Measurements from ENCODE around the gene SP4.
"Not testable (repeated sequence)": the region's sequence is repeated elsewhere in the genome, so short reads cannot be mapped to it uniquely, and the experiment has no call there.

Gene SP4

DNA sequence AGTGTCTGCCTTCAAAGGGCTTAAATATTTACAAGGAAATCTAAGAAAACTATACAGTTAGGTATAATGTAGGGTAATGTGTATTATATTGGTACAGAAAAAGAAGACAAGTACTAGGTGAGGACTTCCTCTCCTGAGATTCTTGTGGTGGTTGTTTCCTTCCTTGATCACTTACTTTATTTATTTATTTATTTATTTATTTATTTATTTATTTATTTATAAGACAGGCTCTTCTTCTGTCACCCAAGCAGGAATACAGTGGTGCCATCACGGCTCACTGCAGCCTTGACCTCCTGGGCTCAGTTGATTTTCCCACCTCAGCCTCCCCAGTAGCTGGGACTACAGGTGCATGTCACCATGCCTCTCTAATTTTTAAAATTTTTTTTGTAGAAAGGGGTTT lies 96.8 kb downstream of the SP4 start:
- no peak for DNase-seq (ENCODE audit: low read depth in 2 of 2, low spot score in 1 of 2)

DNA sequence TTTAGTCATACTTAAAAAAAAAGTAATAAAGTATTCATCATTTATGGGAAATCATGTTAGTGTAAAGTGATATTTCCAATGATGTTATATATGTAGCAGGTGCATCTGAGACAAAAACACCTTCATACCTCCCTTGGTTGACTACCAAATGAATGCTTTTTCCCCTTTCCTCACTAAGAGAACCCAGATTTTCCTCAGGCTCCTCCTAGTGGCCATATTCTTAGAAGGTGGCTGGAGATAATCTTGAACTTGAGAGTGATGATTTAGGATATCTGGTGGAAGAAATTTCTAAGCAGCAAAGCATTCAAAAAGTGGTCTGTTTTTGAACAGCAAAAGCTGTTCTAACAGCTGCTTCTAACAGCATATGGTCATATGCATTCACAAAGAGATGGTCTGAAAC lies 98.1 kb downstream of the SP4 start:
- DNase-seq (ENCODE audit: low read depth in 2 of 2, low spot score in 1 of 2), result no peak

DNA sequence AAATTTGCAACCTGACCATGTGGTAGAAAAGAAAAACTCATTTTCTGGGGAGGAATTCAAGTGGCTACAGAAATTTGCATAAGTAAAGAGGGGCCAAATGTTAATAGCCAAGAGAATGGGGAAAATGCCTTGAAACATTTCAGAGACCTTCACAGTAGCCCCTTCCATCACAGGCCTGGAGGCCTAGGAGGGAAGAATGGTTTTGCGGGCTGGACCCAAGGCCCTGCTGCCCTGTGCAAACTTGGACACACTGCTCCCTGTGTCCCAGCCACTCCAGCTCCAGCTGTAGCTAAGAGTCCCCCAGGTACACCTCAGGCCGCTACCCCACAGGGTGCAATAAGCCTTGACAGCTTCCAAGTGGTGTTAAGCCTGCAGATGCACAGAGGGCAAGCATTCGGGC lies 98.6 kb downstream of the SP4 start:
- DNase-seq (ENCODE audit: low read depth in 2 of 2, low spot score in 1 of 2), result no peak

DNA sequence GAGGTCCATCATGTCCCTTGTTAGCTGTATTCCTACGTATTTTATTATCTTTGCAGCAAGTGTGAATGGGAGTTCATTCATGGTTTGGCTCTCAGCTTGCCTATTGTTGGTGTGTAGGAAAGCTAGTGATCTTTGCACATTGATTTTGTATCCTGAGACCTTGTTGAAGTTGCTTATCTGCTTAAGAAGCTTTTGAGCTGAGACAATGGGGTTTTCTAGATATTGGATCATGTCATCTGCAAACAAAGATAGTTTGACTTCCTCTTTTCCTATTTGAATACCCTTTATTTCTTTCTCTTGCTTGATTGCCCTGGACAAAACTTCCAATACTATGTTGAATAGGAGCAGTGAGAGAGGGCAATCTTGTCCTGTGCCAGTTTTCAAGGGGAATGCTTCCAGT lies 104.6 kb downstream of the SP4 start:
- DNase-seq (ENCODE audit: low read depth in 2 of 2, low spot score in 1 of 2), result not testable (repeated sequence)

DNA sequence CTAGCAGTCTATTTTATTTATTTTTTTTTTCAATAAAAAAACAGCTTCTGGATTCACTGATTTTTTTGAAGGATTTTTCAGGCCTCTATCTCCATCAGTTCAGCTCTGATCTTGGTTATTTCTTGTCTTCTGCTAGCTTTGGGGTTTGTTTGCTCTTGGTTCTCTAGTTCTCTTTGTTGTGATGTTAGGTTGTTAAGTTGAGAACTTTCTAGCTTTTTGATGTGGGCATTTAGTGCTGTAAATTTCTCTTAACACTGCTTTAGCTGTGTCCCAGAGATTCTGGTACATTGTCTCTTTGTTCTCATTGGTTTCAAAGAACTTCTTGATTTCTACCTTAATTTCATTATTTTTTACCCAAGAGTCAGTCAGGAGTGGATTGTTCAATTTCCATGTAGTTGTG lies 105.8 kb downstream of the SP4 start:
- DNase-seq (ENCODE audit: low read depth in 2 of 2, low spot score in 1 of 2), result not testable (repeated sequence)

DNA sequence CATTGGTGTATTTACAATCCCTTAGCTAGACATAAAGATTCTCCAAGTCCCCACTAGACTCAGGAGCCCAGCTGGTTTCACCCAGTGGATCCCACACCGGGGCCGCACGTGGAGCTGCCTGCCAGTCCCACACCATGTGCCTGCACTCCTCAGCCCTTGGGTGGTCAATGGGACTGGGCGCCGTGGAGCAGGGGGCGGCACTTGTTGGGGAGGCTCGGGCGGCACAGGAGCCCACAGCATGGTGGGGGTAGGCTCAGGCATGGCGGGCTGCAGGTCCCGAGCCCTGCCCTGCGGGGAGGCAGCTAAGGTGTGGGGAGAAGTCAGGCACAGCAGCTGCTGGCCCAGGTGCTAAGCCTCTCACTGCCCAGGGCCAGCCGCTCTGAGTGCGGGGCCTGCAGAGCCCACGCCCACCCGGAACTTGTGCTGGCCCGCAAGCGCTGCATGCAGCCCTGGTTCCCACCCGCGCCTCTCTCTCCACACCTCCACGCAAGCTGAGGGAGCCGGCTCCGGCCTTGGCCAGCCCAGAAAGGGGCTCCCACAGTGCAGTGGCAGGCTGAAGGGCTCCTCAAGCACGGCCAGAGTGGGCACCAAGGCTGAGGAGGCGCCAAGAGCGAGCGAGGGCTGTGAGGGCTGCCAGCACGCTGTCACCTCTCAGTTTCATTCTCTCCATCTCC lies 108.7 kb downstream of the SP4 start:
- DNase-seq (ENCODE audit: low read depth in 2 of 2, low spot score in 1 of 2), result not testable (repeated sequence)

DNA sequence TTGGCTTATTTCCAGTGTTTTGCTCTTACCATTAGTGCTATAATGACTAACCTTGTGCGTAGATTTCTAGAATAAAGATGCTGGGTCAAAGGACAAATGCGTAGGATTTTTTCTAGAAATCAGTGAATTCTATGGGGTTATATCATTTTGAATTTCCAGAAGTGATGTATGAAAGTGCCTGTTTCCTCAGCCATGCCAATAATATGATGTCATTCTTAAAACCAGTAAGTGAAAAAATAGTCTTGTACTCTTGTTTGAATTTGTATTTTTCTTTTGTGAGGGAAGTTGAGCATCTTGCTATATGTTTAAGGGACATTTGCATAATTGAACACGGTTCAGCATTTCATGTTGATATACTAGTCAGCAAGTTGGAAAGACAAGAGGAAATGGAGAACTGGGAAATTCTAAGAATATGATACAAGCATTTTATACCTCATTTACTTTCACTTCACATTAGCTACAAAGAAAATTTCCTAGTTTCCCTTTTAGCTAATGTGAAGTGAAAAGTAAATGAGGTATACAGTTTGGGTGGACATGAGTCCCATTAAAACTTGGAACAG lies 111.1 kb downstream of the SP4 start:
- DNase-seq (ENCODE audit: low read depth in 2 of 2, low spot score in 1 of 2), result no peak

DNA sequence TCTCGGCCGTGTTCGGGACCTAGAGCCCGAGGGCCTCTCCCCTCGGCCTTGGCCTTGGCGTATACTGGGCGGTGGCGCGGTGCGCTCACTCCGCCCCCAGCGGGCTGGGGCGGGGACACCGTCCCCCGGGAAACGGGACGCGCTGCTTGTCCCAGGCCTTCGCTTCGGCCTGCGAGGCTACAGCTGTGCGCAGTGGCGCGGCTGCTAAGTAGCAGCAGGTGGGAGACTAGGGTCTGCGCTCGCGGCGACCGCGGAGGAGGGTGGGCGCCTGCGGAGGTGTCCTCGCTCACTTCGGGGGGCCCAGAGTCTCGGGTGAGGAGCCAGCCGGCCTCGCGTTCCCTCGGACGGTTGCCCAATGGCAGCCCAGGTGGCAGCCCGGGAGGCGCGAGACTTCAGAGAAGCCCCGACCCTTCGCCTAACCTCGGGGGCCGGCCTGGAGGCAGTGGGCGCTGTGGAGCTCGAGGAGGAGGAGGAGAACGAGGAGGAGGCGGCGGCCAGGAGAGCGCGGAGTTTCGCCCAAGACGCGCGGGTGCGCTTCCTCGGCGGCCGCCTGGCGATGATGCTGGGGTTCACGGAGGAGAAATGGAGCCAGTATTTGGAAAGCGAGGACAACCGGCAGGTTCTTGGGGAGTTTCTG lies 115.1 kb downstream of the SP4 start, which contains the start of gene DNAH11:
Gene DNAH11 (plus strand): TSS at position 149 of the 637 bp plus-strand sequence. CDS start 207 bp downstream, at position 356.
- DNase-seq (ENCODE audit: low read depth in 2 of 2, low spot score in 1 of 2), result no peak

DNA sequence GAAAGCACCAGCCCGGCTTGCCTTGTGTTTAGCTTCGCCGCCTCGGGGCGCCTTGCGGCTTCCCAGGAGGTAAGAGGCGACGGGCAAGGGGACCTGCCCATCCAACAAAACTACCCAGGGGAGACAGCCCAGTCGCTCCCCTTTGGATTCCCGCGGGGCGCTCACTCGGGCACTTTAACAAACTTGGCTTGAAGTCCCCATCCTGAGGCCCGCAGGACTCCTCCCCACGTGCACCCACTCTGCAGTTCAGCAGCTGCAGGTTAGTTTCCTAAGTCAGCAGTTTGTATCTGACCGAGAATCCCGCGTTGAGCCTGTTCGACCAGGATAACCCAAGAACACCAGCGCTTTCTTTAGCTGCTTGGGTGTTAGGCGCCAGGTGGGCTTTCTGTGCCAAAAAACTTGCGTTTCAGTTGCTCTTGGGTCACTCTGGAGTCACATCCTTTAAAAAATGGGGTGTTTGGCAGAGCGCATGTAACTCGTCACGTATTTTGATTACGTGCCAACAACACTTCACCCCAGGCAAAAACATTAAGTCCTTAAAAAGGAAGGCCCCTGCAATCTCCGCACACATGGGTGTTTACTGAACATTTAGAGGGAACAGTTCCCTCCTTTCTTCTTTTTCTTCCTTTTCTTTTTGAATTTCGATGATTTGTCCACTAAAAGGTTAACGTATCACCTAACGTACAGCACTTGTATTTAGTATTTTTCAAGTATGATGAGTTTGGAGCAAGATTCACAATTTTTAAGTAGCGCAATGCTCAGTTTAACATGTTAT lies 115.8 kb downstream of the SP4 start:
- no peak for DNase-seq (ENCODE audit: low read depth in 2 of 2, low spot score in 1 of 2)

DNA sequence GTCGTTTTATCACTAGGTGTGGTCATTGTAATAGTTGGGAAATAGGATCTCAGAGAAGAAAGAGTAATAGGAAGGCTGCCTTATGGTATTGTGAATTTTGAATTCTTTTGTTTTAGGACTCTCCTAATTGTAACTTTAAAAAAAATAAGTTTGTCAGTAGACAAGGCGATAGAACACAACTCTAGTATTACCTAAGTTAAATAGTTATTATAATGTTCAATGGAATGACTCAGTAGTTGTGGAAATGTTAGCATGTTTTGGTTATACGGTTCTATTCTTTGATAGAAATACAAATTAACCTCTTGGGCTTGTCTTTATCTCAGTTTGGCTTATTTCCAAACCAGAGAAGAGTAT lies 116.4 kb downstream of the SP4 start:
- no peak for DNase-seq (ENCODE audit: low read depth in 2 of 2, low spot score in 1 of 2)

DNA sequence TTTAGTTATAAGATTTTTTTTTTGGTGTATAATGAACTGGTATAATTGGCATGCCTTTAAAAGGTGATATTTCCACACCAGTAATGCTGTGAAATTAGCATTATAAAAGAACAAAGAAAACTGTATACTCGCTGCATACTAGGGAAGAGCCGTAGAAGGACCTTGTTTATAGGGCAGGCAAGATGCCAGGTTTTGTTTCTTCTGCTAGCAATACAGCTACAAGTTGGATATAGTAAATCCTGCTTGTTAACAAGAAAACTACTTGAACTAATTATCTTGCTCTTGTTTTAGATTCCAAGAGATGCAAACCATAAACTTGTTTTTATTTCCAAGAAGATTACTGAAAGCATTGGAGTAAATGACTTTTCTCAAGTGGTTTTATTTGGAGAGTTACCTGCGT lies 116.8 kb downstream of the SP4 start:
- no peak for DNase-seq (ENCODE audit: low read depth in 2 of 2, low spot score in 1 of 2)

DNA sequence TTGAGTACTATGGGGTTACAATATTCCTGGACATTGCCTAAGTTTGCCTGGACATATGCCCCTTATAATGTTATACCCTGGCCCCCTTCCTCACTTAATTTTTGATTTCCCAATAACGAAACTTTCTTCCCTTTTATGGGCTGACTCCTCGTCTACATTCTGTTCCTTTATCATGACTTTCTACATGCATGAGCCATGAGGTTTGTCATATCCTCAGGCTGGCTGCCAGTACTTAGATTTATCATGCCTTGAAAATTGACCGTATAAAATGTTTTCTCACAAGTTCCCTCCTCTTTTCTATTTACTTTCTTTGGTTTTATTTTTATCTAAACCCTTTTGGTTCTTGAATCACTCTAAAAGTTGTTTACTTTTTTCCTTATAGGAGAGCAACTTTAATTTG lies 119.6 kb downstream of the SP4 start:
- DNase-seq (ENCODE audit: low read depth in 2 of 2, low spot score in 1 of 2), result no peak

DNA sequence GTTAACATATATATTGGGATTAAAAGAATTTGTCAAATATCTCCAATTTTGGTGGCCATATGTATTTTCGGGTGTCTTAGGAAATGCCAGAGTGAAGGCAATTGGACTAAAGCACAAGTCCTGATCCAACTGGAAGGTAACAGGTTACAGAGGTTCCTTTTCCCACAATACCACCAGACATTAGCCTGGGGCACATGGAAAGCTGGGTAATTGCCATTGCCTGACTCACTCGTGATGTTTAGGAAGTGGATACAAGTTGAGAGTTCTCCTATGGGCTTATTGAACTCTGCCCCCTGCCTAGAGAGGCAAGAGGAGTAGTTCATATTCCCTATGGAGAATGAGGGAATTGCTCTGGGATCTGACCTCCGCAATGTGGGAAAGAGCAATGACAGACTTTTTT lies 120.6 kb downstream of the SP4 start:
- no peak for DNase-seq (ENCODE audit: low read depth in 2 of 2, low spot score in 1 of 2)

DNA sequence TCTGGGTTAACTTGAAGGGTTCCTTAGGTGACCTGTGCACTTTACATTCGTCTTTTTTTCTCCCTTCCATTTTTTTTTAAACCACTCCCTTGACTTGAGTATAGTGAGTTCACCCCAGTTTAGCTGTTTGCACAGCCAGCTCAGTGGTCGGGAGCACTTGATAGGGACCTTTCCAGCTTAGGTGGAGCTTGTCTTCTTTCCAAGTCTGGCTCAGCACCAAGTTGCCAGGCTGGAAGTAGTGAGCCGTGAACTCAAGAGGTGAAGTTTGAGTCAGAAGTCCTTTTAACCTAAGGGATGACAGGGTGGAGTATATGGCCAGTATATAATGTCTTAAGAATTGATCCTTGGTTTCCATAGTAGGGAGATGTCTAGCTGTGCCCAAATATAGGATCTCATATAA lies 122.2 kb downstream of the SP4 start:
- DNase-seq (ENCODE audit: low read depth in 2 of 2, low spot score in 1 of 2), result no peak

DNA sequence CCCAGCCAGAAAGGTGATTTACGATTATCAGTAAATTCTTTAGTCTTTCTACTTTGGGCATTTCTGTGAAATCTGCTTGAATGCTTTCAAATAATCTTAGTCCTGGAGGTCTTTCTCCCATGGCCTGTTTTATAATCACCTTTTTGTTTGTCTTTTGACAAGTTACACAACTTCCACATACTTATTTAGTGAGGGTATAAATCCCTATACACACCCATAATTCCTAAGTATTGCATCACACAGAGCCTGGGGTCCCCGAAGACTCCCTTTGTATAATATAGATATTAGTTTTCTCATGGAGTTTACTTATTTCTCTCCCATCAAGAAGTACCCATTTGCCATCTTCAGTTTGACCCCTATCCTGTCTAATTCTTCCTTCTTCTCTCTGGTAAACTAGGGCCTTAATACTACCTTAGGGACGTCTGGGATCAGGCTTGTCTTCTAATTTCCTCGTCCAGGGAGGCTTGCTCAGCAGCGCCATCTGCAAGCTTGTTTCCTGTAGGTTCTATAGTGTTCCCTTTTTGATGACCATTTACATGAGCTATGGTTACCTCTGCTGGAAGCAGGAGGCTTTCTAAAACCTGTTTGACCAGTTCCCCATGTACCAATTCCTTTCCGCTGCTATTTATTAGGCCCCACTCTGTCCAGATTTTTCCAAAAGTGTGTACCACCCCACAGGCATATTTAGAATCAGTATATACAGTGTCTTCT lies 123.1 kb downstream of the SP4 start:
- no peak for DNase-seq (ENCODE audit: low read depth in 2 of 2, low spot score in 1 of 2)

DNA sequence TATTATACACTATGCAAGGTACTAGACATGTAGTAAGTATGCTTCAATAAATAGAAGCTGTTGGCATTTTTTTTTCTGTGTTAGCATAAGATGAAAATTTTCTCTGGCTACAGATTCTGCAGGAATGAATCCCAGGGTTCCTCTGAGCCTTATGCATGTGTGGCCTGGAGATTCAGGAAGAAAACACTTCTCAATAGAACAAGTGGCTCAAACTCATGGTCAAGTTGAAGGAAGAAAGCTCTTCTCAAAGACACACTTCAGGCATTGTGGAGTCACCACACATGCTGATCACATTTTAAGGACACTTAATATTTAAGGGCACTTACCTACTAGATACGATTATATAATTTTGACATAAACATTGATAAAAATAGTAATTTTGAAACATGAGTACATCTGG lies 134.5 kb downstream of the SP4 start:
- no peak for DNase-seq (ENCODE audit: low read depth in 2 of 2, low spot score in 1 of 2)

Measured in stimulated activated CD8-positive, alpha-beta memory T cell treated with anti-CD3 and anti-CD28 coated beads, Interleukin-4, amount 100 ng/mL, for 4 hours (primary cell).